HG03342 (cell line): ENCODE data around the gene PTPN13.

ENCODE experiments used
- ATAC-seq: cut with Tn5 transposase; IDR thresholded peaks from one replicate; pipeline ENCODE4 v1.9.1; 2021; ENCODE audit warnings: mild to moderate bottlenecking, moderate library complexity; ENCODE audit not compliant: unreplicated experiment

PTPN13 gene

GRCh38 chr4:86586626-86587380 is 7.3 kb upstream of the PTPN13 start:
- ATAC-seq = no peak

DNA sequence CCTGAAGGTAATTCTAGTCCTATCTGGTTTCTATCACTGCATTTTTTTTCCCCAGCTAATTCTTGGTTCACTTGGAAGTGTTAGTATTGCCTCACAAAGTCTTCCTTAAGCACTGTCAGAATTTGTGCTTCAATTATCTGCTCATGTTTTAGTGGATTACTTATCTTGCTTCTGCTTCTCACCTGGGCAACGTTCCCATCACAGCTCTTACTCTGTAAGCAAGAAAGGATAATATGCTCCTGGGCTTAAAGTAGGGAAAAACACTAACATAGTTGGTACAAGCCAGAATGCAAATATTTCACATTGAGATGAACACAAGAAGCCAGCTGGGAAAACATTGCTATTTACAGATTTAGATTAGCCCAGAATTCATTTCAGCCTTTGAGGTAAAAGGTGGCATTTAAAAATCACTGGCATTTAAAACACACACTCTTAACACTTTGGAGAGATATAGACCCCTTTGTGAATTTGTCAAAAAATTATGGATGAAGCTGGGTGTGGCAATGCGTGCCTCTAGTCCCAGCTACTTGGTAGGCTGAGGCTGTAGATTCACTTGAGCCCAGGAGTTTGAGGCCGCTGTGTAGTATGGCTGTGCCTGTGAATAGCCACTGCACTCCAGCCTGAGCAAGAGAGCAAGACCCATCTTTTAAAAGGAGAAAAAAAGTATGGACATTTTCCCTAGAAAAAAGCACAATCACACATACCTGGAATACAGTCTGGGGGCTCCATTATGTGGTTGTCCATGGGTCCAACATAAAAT is 6.6 kb upstream of the PTPN13 start:
- ATAC-seq = no peak

GRCh38 chr4:86592553-86593249 is 1.4 kb upstream of the PTPN13 start:
- ATAC-seq = no peak

GRCh38 chr4:86594559-86595425 is 677 bp downstream of the PTPN13 start:
- peak; percentile 20 for ATAC-seq

DNA sequence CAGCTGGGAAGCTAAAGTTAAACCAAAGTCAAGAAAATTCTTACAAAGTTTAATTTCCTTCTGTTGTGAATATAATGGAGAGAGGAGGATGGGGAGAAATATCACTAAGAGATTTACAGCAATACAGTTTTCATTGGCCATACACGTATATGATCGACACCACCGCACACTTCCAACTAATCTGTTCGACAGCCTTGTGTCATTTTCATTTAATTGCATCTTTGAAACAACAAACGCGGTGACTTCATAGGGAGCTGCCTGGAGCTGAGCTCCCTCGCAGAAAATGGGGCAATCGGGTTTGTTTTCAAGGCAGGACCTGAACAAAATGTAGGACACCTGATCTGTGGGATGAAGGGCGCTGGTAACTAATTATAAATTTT is 1.3 kb downstream of the PTPN13 start:
- ATAC-seq = no peak

- ATAC-seq = no peak
These were observed 2.7 kb downstream of the PTPN13 start for GRCh38 chr4:86596807-86597206.

DNA sequence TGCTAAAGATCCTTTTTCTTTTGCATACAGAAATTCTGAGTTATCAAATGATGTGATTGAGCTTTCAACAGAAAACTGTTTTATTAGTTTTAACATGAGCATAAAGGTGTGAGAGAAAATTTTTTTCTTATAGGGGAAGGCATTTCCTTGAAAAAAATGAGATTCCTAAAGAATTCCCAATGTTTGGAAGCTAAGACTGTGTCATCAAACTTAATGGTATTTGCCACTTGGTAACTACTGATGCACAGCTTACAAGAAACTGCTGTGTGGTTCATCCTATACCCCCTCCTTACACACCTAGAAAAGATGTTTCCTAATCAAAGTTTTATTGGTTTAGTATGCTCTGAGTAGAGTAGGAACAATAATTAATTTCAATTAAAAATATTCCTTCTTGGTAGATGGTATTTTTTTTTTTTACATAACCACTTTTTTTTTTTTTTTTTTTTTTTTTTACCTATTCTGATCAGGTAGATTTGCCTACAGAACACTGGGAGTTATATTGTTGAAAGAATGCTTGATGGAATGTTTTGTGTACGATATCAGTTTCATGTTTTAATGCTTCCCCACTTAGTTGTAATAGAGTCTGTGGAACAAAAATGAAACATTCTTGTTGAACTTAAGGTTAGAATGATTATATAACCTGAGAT is 6.0 kb downstream of the PTPN13 start:
- ATAC-seq = no peak

DNA sequence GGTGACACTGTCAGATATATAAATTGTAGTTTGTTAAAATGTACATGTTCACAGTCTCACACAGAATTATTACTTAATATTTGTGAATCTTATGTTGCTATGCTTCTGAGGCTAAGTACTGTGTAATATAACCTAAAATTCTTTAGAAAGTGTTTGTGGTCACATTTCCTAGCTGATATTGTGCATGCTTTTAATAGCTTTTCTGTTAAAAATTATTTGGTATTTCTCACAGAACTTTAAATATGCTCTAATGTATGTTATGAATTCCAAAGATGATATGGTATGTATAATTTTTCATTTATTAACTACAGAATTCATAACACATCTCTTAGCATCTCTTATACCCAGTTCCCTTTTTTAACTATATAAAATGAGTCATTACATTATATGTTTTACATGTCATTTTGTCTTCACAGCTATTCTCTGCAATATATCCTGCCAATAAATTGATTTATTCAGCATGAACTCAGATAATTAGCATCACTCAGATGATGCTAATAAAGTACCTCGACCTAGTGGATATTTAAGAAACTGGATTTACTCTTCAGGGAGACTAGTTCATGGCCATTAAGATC is 9.3 kb downstream of the PTPN13 start:
- ATAC-seq = peak; percentile 57

DNA sequence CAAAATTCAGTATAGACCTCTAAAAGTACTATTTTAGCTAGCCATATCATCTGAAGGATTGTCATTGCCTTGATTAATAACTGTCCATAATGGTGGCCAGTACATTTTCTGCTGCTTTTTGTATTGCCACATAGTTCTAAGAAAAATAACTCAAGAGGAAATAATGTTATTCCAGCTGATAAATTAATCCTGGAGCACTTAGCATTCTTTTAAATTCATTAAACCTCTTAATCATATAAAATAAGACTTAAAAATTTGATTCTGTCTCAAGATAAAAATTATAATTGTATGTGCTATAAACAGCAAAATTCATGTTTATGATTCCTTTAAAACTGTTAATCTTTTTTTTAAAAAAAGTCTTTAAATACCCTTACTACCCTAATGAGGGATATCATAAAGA is 12.7 kb downstream of the PTPN13 start:
- ATAC-seq = no peak

- no peak for ATAC-seq
These were observed 14.8 kb downstream of the PTPN13 start for GRCh38 chr4:86608757-86609375.

DNA sequence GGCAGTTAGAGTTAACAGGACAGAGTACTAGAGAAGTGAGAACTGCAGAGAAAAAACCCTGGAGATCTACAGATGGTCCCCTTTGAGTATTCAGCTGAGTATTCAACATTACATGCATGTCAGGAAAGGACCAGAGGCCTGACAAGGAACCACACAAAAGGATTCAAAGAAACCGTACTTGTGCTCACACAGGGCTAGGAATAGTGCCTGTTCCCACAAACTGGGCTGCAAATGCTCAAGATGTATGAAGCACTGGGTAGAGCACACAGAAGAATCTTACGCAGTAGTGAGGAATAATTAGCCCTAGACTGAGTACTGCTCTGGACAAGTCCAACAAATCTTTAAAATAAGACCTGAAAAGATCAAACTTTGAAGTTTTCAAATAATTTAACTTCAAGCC is 17.6 kb downstream of the PTPN13 start:
- ATAC-seq = no peak

GRCh38 chr4:86613734-86614133 is 19.6 kb downstream of the PTPN13 start:
- no peak for ATAC-seq

GRCh38 chr4:86614865-86615264 is 20.8 kb downstream of the PTPN13 start:
- no peak for ATAC-seq

GRCh38 chr4:86615501-86615900 is 21.4 kb downstream of the PTPN13 start:
- ATAC-seq = no peak

DNA sequence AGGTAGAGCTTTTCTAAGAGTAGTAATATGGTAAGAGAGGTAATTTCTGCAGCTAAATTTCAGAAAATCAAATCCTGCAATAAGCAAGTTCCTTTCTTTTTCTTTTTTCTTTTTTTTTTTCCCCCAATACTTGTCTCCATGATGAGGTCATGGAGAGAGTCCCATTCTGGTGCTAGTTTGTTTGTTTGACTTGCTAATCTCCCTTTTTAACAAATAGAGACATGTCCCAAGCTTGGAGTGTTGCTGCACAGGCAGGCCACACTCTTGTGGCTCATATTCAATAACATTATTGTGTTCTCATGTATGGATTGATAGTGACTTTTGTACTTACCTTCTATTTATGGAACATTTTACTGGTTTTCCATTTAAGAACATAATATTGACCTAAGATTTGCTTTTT is 25.5 kb downstream of the PTPN13 start:
- no peak for ATAC-seq

- no peak for ATAC-seq
These were observed 27.3 kb downstream of the PTPN13 start for GRCh38 chr4:86621435-86621834.

- no peak for ATAC-seq
These were observed 32.0 kb downstream of the PTPN13 start for GRCh38 chr4:86626066-86626465.

DNA sequence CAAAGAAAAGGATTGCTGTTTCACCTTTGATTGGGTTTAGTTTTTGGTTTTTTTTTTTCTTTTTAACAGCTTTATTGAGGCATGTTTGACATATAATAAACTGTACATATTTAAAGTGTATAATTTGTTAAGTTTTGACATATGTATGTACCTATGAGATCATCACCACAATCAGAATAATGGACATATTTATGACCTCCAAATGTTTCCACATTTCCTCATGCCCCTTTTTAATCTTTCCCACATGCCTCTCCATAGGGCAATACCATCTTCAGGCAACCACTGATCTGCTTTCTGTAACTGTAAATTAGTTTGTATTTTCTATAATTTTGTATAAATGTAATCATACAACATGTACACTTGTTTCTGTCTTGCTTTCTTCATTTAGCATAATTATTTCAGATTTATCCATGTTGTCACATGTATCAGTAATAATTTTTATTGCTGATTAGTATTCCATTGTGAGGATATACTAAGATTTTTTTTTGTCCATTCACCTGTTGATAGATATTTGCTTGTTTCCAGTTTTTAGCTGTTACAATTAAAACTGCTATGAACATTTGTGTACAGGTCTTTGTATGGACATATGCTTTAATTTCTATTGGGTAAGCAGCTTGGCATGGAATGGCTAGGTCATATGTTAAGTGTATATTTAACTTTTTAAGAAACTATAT is 33.5 kb downstream of the PTPN13 start:
- ATAC-seq = no peak

GRCh38 chr4:86630629-86631028 is 36.5 kb downstream of the PTPN13 start:
- ATAC-seq = no peak
